HPDE6-E6E7 (cell line): ENCODE data around the gene UNC13A.
"Not testable (repeated sequence)": the region's sequence is repeated elsewhere in the genome, so short reads cannot be mapped to it uniquely, and the experiment has no call there.

Experiments
- DNase-seq: peaks from one replicate; pipeline ENCODE4 v3.0.0; 2011; ENCODE audit warnings: missing footprints; ENCODE audit errors: extremely low spot score

UNC13A gene

DNA sequence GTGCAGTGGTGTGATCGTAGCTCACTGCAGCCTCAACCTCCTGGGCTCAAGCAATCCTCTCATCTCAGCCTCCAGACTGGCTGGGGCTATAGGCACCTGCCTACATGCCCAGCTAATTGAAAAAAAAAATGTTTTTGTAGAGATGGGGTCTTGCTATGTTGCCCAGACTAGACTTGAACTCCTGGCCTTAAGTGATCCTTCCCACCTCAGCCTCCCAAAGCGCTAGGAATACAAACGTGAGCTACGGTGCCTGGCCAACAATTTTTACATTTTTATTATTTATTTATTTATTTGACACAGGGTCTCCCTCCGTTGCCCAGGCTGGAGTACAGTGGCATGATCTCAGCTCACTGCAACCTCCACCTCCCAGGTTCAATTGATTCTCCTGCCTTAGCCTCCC, 117.9 kb downstream of the UNC13A start:
- not testable (repeated sequence) for DNase-seq

- no peak for DNase-seq
These were observed 120.2 kb downstream of the UNC13A start for GRCh38 chr19:17567940-17568339.

GRCh38 chr19:17565611-17566010, 122.5 kb downstream of the UNC13A start:
- DNase-seq: no peak

- no peak for DNase-seq
These were observed 123.4 kb downstream of the UNC13A start for GRCh38 chr19:17564781-17565180.

- no peak for DNase-seq
These were observed 125.6 kb downstream of the UNC13A start for GRCh38 chr19:17562561-17562960.

GRCh38 chr19:17562097-17562496, 126.1 kb downstream of the UNC13A start:
- DNase-seq: no peak

DNA sequence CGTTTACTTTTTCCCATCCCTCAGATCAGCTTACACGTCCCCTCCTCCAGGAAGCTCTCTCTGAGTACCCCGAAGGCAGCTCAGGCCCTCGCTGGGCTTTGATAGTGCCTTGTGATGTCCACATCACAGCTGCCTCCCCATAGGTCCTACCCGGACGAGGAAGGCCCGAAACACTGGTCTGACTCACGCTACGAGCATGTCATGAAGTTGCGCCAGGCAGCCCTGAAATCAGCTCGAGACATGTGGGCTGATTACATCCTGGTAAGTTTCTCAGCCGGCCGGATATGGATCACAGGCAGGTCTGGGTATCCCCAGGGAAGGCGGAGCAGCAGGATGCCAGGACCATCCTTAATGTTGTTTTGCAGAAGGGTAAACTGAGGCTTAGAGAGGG, 128.0 kb downstream of the UNC13A start:
- peak; percentile 99 for DNase-seq

GRCh38 chr19:17557466-17557865, 130.7 kb downstream of the UNC13A start:
- no peak for DNase-seq

DNA sequence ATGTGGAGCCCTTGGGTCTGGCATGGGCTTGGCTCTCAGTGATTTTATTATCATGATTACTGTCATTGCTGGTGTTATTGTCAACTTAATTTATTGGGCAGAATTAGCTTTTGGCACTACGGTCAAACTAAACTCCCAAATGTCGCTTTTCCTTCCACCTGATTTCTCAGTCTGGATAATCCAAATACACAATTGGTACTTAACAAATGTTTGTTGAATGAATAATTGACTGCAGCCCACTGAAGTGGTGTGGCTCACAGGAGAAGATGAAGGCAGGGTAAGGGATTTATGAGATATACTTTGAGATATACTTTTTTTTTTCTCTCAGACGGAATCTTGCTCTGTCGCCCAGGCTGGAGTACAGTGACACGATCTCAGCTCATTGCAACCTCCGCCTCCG, 131.2 kb downstream of the UNC13A start:
- DNase-seq: no peak

- DNase-seq: no peak
These were observed 132.0 kb downstream of the UNC13A start for GRCh38 chr19:17555929-17556813.

DNA sequence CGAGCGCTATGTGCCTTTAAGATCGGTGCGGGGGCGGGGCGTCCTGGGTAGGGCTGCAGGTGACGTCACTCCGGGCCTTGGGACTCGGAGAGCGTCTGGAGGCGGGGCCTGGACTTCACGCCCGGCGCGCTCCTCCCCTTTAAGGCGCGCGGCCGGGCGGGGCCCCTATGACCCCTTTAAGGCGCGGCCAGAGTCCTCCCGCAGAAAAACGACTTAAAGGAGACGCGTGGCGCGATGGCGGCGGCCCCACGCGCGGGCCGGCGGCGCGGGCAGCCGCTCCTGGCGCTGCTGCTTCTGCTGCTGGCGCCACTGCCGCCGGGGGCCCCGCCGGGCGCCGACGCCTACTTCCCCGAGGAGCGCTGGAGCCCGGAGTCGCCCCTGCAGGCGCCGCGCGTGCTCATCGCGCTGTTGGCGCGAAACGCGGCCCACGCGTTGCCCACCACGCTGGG, 132.7 kb downstream of the UNC13A start, which contains the start of gene COLGALT1:
COLGALT1 (plus strand) TSS at position 170 of the 449 bp plus-strand sequence; CDS start at position 235, 65 bp downstream.
- DNase-seq: peak; percentile 96

DNA sequence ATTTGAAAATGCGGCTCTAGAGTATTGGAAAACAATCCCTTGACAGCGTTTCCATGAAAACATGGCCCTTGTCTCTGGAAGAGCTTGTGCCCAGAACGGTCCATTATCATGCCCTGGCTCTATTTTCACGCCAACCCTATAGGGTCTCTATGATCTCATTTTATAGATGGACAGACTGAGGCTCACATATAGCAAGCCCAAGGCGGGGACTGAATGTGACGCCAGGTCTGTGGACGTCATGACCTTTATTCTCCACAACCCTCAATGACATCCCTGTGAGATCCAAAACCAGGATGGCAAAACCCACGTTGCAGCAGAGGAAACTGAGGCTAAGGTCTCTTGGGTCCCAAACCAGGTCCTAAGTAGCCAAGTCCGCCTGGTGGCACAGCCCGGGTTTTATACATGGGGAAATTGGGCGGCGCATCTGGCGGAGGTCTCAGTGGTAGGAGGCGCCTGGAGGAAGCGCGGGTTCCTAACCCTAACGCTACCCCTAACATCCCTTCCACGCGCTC, 133.1 kb downstream of the UNC13A start:
- no peak for DNase-seq

GRCh38 chr19:17553256-17553655, 134.9 kb downstream of the UNC13A start:
- DNase-seq: no peak

DNA sequence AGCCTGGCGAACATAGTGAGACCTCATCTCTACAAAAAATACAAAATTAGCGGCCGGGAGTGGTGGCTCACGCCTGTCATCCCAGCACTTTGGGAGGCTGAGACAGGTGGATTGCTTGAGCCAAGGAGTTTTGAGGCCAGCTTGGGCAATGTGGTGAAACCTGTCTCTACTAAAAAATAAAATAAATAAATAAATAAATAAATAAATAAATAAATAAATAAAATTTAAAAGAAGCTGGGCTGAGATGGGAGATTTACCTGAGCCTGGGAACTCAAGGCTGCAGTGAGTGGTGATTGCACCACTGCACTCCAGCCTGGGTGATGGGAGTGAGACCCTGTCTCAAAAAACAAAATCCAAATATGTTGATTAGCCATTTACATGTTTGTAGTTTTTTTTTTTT, 135.4 kb downstream of the UNC13A start:
- DNase-seq: not testable (repeated sequence)
